GM10847 (cell line): ENCODE results near the gene FAM180A.

ENCODE experiments used
- POLR2A ChIP-seq: IDR thresholded peaks from 2 replicates; pipeline ENCODE4 v1.6.1; 2011; ENCODE audit not compliant: insufficient read length; ENCODE audit errors: extremely low read depth

Gene FAM180A

DNA sequence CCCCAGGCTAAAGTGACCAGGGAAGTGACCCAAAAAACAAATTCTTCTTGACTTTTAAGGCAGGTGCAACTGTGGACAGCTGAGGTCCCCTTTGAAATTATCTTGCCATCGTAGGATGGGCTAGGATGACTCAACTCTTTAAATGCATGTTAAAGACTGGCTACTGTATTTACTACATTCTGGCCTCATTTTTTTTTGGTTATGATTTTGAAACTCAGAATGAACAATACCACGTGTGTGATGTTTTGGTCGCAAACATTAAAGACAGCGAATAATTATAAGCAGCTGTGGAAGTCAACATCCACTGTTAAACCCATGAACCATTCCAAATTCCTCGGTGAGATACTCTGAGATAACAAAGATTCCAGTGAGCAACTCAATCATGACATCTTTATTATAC lies 19.4 kb downstream of the FAM180A start:
- no peak for TF ChIP-seq POLR2A

DNA sequence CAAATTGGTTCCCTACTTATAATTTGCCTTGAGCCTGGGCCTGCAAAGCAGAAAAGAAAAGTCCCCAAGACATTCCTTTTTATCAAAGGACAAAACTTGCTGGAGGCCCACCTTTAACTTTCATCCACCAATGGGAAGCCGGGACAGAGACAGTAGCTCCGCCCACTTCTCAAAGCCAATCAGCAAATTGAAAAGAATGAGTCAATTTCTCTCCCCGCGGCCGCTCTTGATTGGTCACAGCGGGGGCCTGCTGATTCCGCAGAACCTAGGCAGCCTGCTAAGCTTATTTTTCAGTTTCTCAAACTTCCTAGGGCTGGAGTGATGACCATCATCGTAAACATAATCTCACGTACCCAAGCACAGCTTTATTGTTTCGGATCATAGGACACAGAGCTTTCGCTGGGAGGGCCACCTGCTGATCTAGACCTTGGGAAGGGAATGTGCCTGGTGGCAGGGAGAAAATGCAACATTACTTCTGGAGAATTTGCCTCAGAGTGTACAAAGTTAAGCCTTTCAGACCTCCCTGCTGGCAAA lies 20.4 kb downstream of the FAM180A start, which contains the start of gene SLC13A4:
SLC13A4 (minus strand) TSS at position 51 of the 534 bp plus-strand sequence. CDS start 690 bp downstream, outside the sequence.
- no peak for TF ChIP-seq POLR2A

DNA sequence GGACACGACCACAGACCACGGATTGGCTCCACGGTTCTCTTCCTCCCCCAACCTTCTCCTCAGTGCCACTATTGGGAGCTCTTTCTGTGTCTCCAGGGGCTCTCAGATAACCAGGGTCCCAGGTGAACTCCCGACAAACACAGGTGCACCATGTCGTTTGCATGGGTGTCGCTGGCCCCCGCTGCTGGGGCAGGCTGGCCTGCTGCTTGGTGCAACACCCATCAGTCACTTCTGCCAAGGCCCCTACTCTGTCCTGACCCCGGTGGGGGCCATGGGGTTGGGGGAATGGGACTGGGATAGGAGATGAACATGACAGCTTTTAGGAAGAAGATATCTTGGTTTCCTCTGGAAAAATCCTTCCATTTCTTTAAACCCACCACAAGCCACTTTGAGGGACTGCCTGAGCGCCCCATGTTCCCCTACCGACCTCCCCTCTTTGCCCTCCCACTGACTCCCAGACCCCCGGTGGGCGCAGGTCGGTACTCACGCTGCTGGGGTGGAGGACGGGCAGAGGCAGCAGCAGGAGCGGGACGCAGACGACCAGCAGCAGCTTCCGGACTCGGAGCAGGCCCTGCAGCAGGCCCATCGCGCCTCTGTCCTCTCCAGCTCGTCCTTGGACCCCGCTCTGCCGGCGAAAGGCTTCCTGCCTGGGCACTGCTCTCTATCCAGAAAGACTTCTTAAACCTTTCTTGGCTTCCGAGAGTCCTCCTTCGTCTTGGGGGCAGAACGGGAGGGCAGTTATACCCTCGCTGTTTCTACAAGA lies 21.5 kb downstream of the FAM180A start:
- no peak for TF ChIP-seq POLR2A

DNA sequence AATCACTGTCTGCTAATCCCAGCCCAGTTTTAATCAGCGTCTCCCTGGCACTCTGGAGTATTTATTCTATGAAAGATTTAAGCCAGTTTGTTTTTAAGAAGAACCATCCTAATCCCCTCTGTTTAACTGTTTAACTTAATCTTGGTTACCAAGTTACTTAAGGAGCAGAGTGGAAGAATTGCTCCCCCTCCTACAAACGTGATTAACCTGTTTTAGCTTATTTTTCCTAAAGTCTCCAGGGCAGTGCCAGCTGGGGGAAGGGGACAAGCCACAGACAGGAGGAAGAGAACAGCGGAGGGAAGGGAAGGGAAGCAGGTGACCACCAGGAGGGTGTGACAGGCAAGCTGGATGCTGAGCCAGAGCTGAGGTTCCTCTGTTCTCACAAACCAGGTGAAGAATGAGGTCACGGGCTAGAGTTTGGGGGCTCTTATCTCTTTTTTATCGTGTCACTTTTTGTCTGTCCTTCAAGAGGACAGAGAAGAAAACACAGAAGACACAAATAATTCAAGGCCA lies 22.3 kb downstream of the FAM180A start:
- TF ChIP-seq POLR2A: no peak

DNA sequence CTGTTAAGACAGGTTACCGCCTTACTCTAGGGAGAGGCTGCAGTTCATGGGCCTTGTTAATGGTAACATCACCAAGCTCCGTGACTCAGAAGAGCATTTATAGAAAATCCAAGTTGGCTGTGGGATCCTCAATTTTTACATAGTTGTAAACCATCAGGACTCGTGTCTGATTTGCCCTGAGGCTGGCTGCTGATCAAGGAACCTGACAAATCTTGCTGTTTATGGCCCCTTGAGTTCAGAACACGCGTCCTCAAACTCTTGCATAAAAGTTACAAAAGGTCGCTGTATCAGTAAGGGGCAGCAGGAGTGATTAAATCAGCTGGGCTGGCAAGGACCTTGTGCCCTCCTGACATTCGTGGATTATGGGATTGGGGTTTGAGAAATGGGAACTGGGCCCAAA lies 25.2 kb downstream of the FAM180A start:
- TF ChIP-seq POLR2A: no peak

DNA sequence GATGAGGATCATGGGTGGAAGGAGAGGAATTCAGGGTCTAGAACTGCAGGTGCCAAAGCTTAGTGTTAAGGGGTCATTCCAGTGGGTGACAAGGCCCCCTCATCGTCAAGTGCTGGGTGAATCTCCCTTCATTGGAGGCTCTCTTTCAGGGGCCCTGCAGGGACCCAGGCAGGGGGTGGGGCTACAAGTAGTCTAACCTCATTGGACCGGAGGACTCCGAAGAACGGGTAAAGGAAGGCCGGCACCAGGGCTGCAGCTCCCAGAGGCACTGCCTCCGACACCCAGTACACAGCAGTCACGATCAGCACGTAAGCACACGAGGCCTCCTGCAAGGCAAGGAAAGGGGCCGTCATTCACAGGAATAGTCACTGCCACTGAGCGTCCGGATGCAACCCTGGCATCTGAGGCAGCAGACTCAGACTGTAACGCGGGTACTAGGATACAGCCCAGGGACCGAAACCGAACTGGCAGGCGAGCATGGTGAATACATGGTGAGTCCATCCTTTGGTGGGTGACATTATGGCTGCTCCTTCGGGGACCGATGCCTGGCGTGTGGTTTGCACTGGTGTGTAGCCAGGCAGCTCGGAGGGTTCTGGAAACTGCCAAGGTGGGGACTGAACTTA lies 27.3 kb downstream of the FAM180A start:
- TF ChIP-seq POLR2A: no peak

DNA sequence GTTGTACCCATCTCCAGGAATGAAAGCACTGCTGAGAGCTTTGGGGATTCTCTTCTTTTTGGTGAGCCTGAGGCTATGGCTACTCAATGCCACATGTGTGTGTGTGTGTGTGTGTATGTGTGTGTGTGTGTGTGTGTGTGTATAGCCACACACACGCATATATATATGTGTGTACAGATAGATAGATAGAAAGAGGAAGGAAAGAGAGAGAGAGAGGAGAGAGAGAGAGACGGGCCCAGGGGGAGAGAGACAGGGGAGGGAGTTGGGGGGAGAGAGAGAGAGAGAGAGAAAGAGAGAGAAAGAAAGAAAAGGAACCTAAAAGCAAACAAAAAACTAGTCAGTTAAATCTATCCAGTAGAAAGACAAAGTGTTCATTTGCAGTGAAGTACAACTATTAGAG lies 28.9 kb downstream of the FAM180A start:
- TF ChIP-seq POLR2A: no peak

DNA sequence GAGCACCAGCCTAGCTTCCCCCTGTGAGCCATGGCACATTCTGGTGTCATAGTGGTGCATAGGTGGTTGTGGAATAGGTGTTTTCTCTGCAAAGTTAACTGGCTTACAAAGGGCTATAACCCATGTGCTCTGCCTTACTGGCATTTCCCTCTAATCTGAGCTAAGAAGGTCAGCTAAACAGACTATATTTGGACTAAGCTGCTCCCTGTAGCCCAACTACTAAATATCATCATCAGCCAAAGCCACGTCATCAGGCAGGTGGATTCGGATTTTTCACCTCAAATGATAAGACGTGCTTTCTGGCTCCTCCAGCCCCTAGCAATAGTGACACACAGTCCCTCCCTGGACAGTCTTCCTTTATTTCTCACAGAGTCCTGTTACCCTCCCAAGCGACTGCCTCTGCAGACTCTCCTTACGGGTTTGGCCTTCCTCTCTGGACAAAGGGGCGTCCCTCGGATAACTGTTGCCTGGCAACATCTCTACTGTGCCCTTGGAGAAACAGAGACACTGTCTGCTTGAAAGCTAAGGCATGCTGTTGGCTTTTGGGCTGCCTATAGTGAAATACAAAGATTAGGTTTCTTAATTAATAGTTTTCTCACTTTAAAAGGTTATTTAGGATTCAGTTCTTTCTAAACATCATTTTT lies 29.7 kb downstream of the FAM180A start:
- no peak for TF ChIP-seq POLR2A

DNA sequence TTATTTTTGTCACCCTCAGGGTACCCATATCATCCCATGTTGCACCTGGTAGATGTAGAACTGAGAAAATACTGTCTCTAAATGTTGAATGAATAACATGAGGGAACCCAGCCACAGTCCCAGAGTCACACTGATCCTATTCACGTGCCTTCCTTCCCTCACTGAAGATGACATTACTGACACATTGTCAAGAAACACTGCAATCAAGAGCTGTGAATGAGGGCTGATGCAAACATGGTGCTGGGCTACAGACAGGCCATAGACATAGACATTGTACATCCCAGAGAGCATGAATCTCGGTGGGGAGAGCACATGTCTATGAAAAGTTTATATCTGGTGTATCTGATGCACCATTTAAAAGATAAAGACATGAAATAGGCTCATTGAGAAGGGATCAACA lies 30.4 kb downstream of the FAM180A start:
- no peak for TF ChIP-seq POLR2A

DNA sequence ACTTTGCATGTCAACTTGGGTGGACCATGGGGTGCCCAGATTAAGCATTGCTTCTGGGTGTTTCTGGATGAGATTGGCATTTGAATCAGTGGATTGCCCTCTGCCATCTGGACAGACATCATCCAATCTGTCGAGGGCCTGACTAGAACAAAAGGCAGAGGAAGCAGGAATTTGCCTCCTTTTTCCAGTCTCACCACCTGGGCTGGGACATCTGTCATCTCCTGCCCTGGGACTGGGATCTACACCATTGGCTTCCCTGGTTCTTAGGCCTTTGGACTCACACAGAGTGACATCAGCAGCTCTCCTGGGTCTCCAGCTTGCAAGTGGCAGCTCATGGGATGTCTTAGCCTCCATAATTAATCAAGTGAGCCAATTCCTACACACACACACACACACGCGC lies 30.9 kb downstream of the FAM180A start:
- TF ChIP-seq POLR2A: no peak

DNA sequence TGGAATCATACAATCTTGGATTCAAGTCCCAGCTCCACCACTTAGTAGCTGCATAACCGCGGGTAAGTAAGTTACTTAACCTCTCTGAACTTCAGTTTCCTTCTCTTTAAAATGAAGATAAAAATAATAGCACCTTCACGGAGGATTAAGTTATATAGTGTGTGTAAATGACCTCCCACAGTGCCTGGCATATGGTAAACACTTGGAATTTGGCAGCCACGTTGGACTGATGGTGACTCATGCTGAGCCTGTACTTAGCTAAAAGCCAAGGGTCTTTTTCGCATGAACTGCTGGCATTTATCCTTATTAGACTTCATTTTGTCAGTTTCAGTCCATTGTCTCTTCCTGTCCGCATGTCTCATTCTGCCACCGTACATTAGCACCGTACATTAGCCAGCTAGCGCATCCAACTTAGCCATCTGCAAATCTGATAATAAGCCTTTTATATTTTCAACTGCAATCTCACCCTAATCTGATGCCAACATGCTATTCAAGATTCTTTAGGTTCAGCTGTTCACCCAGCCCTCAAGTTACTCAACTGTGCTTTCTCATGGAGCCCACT lies 31.9 kb downstream of the FAM180A start:
- TF ChIP-seq POLR2A: no peak

DNA sequence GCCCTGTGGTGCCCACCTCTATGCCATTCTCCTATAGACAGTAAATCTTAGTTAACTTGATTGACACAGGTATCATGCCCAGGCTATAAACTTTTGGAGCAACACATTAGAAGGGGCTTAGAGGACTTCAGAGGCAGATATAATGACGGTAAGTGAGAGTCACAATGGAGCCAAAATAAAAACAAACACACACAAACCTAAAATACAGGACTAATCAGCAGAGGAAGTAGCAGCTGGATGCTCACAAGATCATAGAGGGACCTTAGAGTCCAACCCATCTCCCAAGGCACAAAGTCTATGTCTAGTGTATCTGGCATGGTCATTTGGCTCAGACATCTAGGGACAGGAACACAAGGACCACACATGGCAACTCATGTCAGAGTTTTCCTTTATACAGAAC lies 32.9 kb downstream of the FAM180A start:
- TF ChIP-seq POLR2A: no peak

DNA sequence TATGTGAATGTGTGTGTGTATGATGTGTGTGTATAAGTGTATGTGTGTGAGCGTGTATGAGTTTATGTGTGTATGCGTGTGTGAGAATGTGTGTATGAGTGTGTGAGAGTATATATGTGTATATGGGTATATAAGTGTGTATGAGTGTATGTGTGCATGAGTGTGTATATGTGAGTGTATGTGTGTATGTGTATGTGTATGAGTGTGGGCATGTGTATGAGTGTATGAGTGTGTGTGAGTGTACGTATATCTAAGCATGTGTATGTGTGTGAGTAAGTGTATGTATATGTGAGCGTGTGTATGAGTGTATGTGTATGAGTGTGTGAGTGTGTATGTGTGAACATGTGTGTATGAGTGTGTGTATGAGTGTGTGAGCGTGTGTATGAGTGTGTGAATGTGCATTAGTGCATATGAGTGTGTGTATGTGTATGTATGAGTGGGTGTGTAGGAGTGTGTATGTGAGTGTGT lies 33.5 kb downstream of the FAM180A start:
- no peak for TF ChIP-seq POLR2A

DNA sequence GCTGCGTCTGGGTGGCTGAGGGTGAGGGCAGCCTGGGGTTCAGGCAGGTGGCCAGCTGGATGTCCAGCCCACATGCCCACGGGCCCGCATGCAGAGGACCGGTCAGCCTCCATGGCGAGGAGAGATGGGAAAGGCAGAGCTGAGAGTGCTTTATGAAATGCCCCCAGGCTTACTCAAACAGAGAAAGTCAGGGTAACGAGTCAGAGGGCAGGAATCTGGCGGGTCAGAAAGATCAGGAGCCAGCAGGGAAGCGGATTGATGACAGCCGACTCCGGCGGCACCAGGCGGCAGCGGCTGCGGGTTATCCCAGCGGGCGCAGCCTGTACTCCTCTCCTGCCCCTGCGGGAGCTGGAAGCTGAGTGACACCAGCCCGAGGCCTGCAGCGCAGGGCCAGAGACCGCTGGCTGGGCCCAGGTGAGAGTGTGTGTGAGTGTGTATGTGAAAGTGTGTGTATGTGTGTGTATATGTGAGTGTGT lies 34.0 kb downstream of the FAM180A start:
- TF ChIP-seq POLR2A: no peak

DNA sequence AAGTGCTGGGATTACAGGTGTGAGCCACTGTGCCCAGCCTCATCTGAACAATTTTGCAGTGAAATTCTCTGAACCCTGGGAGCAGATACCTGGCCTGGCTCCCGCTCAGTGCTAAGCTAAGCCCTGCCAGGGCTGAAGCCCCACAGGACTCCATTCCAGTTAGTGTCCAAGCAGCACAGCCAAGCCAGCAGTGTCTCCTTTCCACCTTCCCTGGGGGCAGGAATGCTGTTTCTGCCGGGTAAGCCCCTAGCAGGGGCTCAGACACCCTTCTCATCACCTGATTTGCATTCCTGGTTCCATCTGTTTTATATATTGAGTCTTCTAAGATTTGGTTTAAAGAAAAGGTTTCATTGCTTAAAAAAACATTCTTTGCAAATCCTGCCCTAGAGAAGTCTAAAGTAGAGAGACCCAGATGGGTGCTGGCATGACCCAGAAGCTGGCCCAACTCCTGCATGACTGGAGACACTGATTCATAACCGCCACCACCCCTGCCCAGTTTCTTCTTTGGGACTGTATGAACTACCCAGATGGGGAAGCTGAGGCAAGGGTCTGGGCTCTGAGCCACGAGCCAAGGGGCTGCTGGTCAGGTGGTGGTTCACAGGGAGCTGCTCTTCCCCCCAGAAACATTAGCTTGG lies 34.7 kb downstream of the FAM180A start:
- no peak for TF ChIP-seq POLR2A
